NCI-H226 (cell line): ENCODE results near the gene VAMP3.

Experiments used
- DNase-seq: peaks from one replicate; pipeline ENCODE4 v3.0.0-alpha.2; 2015

VAMP3 gene, protein sequence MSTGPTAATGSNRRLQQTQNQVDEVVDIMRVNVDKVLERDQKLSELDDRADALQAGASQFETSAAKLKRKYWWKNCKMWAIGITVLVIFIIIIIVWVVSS

DNA sequence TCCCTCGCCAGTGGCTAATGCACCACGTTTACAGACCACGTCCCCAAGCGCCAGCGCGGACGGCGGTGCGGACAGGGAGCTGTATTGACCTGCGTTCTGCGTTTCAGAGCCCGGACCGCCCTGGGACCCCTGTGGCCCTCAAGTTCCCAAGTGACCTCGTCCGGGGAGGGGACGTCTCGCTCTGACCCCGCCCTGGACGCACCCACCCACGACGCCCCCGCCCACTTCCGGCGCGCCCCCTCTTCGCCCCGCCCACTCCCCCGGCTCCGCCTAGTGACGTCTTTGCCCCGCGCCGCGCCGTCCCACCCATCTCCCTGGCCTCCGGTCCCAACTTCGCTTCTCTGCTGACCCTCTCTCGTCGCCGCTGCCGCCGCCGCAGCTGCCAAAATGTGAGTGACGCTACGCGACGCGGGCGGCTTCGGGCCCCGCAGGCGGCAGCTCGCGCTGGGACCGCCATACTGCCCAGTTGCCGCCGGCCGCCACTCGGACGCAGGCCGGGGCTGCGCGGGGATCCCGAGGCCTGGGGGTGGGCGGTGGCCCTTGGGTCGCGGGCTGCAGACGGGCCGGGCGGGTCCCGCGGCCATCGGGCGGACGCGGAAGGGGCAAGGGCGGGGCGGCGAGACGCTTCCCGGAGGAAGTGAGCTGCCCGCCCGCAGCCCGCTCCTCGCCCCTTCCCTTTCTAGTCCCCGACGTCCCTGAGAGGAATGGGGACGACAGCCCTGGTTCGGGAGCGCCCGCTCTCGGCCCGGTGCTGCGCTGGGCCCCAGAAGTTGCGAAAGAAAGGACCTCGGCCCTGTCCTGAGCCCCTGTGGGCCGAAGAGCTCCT is at the start of gene VAMP3:
Gene VAMP3, plus strand, starts transcription at position 300 of the 826 bp plus-strand sequence. Its CDS starts 88 bp downstream, at position 388.
- DNase-seq, result peak; percentile 38

DNA sequence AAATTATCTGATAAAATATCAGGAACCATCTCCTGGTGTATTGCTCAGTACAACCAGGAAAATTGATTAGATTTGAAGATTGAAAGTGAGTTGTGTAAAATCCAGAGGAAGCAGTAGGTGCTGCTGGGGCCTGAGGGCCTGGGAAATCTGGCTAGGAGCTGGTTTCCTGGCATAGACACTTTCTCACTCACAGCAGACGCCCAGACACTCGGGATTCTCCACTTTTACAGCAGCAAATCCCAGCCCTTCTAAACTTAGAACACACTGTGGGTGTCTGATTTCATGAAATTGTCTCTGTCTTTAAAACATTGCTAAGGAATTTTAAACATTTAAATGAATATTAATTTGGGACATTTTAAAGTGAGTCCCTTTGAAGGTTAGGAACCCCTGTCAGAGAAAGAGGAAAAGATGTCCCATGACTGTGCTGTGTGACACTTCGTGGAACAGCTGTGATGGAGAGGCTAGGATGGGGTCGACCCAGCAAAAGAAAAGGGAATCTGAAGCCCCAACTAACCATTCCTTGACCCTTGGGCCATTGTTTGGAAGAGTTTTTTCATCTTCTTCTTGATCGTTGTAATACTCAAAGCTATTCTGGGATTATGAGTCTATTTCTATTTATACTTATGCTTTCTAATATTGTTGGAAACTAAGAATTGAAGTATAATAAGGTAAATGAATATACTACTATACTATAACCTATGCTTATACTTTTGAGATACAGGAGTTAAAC is 49.0 kb upstream of the VAMP3 start:
- DNase-seq, result no peak

DNA sequence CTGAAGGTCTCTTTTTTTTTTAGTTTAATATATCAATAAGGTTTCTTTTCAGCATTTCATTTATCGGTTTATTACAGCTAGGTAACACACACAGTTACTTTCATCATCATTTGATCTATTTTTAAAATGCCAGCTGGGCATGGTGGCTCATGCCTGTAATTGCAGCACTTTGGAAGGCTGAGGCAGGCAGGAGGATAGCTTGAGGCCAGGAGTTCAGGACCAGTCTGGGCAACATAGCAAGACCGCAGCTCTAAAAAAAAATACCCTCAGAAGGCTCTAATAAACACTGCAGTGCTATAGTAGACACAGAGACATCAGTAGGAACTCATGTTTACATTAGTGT is 48.5 kb upstream of the VAMP3 start:
- DNase-seq, result no peak

DNA sequence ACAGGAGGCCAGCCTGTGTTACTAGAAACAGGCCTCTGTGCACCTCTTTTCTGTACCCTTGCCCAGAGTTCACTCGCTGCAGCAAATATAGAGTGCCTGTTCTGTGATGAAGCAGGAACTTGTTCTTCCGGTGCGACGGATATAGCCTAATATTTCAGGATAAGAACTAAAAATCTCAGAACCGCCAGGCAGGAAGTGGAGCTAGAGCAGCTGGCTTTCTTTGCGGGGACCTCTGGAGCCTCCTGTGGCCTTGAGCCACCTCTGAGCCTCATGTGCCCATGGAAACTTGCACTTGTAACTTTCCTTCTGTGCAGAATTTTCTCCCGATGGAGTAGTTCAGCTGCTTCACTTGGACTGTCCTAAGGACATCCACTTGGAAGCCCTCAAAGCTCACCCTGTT is 44.5 kb upstream of the VAMP3 start:
- no peak for DNase-seq

DNA sequence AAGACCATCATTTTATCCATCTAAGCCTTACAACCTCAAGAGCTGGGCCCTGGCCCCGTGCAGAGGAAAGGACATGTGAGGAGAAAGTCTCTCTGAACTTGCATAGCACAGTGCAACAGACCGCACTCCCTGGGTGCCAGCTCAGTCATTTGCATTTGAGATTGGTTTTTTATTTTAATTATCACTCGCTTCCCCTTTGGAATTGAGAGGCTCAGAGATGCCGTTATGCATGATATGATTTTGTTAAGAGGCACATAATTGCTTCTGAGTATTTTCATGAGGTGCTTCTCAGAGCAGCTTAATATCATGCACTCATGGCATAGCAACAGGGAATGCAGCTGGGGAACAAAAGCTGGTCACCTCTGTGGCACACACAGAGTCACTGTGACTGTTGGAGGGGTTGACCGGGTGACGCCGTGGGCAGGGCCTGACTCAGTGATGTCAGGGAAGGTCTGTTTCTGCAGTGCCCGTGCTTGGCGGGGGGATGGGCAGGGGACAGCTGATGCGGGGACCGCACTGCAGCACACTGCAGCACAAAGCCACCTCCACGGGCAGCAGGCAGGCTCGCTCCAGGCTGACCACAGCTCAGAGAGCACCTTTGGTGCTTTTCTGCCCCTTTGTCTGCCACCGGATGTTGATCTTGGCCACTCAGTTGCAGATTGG is 43.2 kb upstream of the VAMP3 start:
- no peak for DNase-seq

DNA sequence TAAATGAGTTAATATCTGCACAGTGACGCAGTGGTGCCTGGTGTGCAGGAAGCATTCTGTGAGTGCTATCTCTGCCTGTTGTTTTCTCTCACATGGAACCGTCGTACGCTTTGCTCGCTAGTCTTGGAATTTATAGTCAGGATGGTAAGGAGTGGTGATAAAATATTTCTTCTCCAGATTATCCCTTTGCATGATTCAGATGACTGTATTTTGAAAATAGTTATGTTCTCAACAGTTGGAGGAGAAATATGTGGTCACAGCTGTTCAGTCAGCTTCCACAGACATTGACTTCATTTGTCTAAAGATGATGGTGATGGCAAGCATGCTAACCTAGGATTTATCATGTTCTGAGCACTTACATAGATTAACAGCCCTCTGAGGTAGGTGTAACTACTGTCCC is 41.3 kb upstream of the VAMP3 start:
- no peak for DNase-seq

DNA sequence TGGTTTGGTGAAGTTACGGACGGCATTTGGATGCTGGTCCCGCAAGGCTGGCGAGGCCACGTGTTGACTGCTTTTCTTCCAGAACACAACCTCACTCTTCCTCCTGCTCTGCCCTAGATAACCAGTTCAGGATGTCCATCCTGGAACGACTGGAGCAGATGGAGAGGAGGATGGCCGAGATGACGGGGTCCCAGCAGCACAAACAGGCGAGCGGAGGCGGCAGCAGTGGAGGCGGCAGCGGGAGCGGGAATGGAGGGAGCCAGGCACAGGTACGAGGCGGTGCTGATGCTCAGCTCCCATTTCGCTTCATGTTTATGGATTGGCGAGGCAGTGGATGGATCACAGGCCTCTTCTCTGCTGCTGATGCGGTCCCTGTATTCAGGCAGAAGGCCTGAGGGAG is 38.8 kb upstream of the VAMP3 start:
- no peak for DNase-seq

DNA sequence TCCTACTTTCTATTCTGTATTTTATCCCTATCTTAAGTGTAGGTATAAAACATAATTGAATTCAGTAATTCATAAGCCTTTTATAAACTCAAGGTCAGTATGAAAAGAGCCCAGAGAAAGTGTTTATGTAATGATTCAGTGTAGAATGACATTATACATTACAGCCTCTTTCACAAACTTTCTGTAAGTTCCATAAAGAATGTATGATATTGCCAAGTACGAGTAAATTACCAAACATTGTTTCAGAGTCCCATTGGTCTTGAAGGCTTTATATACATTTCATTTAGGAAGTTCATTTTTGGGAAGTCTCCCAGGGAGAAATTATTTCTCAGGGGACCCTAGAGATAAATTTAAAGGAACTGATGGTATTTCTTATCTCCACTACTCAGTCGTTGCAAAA is 37.8 kb upstream of the VAMP3 start:
- DNase-seq, result no peak

DNA sequence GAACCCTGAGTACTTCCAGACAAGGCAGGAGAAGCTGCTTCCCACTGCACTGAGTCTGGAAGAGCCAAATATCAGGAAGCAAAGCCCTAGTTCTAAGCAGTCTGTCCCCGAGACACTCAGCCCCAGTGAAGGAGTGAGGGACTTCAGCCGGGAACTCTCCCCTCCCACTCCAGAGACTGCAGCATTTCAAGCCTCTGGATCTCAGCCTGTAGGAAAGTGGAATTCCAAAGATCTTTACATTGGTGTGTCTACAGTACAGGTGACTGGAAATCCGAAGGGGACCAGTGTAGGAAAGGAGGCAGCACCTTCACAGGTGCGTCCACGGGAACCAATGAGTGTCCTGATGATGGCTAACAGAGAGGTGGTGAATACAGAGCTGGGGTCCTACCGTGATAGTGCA is 33.1 kb upstream of the VAMP3 start:
- no peak for DNase-seq

DNA sequence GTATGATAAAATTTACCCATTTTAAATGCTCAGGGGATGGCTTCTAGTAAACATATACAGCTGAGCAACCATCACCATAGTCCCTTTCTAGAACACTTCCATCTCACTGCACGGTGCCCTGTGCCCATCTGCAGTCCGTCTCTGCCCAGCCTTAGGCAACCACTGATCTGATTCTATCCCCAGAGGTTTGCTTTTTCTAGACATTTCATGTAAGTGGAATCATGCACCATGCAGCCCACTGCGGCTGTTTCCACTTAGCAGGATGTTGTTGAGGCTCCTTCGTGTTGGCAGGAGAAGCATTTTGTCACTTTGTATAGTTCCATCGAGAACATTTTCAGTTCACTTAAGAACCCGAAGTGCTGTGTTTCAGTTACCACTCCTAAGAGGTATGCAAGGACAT is 27.8 kb upstream of the VAMP3 start:
- no peak for DNase-seq

DNA sequence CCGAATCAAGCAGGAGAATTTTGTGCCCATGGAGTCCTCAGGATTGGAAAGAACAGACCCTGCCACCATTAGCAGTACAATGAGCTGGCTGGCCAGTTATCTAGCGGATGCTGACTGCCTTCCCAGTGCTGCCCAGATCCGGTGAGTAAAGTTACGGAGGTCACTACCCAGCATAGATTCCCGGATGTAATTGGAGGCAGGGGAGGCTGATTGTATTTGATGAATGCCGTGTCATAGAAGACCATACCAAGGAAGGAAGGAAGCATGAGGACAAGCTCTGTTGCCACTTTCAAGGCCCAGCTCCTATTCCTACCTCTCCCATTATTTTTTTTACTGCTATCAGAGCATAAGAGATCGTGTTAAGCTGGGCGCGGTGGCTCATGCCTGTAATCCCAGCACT is 26.2 kb upstream of the VAMP3 start:
- no peak for DNase-seq

DNA sequence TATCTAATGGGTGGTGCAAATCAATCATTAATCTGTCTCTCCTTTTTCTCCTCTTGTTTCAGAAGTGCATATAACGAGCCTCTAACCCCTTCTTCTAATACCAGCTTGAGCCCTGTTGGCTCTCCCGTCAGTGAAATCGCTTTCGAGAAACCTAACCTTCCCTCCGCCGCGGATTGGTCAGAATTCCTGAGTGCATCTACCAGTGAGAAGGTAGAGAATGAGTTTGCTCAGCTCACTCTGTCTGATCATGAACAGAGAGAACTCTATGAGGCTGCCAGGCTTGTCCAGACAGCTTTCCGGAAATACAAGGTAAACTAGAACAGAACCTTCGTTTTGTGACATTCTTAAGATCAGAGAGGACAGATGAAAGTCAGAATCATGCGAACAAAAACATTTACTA is 25.3 kb upstream of the VAMP3 start:
- no peak for DNase-seq

DNA sequence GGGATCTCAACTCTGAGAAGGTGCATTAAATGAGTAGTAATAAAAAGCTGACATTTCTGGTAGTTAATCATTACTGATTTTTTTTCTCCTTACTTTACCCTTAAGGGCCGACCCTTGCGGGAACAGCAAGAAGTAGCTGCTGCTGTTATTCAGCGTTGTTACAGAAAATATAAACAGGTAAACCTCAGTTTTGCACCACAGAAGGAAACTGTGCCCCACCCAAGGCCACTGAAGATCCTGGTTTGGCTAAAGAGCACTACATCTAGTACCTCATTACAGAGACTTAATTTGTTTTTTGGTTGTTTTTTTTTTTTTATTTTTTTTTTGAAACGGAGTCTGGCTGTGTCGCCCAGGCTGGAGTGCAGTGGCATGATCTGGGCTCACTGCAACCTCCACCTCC is 23.5 kb upstream of the VAMP3 start:
- DNase-seq, result no peak

DNA sequence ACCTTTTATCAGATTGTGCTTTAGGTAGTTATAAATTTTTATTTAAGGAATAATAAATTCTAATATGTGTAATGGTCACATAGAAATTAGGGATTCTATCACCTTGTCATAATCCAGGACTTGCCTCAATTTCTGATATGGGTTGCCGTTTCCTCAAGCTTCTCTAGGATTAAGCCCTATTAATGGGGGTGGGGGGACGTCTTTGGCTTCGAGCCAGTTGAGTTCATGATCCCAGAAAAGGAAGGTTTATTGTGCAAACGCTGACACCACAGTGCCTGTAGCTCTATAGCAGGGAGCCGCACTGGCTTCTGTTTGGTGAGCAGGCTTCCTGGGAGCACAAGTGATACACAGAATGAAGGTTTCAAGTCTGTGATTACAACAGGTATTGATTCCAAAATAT is 22.0 kb upstream of the VAMP3 start:
- DNase-seq, result no peak

DNA sequence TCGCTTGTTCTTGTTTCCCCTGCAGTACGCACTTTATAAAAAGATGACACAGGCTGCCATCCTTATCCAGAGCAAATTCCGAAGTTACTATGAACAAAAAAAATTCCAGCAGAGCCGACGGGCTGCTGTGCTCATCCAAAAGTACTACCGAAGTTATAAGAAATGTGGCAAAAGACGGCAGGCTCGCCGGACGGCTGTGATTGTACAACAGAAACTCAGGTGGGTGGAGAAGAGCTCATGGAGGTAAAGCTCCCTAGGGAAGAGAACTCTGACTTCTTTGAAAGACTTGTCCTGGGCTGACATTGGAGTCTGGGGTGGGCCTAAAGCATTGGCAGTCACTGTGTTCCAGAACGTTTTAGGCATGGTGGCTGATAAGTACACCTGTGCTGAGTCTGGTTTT is 19.9 kb upstream of the VAMP3 start:
- DNase-seq, result no peak

DNA sequence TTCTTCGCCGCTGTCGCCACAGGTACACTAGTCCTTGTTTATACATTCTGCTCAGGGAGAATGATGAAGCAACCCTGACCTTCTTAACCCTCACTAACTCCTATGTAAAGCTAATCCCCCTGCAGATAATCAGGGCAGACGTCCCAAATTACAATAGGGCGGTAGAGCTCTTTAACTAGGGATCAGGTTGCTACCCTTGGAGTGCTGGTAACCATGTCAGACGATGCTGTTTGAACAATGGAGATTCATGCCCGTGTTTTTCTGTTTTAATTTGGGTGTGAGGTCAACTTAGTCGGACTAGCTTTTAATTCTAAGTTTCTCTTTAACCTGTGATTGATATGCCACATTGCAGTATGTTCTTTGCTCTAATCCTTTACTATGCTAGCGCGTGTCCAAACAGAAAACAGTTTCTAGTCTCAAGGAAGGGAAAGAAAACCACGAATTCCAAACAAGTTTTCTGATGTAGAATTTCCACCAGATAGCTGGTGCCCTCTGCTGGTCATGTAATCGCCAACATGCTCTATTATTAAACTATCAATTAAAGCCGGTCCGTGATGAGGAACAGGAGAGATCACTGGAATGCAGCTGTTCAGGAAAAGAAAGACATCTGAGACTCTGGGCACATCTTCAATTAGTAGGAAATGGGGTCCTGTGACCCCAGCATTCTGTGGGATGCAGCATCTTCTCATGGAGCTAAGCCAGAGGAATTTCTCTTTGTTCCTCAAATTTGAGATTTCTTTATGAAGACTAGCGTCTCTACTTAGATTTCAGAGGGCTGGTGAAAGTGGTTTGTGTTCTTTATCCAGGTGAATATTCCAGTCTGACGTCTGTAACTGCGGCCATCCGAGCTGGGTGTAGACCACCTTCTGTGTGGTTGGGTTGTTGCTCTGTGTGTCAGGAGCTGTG is 18.3 kb upstream of the VAMP3 start:
- DNase-seq, result peak; percentile 14

DNA sequence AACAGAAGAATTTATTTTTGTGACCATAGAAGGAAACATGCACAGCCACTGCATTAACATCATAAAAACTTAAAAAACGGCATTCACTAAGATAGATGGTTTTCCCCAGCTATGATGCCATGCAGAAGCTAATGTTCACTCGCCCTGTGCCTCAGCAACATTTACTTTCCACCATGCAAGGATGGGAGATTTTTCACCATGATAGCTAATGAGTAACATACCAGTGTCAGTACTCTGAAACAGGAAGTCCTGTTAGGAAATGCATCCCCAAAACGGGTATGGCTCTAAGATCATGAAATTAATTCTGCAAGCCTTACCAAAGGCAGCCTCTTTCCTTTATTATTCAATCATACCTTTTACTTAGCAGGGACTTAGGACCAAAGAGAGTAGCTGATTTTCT is 17.5 kb upstream of the VAMP3 start:
- no peak for DNase-seq

DNA sequence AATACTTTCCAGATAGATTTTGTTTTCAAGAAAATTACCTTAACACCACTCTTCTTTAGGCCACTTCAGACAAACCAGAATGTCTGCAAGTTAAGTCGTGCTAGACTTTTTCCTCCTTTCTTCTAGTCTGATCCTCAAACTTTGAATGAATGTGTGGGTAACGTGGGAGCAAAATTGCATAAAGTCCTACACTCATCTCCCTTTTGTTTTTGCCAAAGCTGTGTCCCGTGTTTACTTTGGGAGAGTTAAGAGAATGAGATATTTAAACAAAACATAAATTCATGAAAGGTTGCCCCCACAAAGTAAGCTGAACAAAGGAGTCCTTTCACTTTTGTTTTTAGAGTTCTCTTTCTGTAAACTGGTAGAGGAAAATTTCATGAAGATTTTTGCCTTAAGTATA is 16.9 kb upstream of the VAMP3 start:
- DNase-seq, result no peak

DNA sequence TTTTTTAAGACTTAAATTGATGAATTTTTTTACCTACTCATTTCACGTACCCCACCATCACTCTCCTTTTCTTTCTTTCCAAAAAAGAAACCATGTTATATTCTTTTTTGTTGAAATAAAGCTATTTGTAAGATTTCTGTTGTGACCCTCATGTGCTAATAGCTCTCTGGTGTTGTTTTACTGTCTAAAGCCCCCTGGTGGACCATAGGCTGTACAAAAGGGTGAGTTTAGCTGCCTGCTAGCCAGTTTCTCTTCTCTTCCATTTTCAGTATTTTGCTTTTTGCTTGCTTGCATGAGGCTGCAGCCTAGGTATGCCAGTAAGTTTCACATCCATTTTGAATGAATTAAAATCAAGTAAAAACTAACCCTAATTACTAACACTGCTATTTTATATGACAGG is 15.6 kb upstream of the VAMP3 start:
- no peak for DNase-seq

DNA sequence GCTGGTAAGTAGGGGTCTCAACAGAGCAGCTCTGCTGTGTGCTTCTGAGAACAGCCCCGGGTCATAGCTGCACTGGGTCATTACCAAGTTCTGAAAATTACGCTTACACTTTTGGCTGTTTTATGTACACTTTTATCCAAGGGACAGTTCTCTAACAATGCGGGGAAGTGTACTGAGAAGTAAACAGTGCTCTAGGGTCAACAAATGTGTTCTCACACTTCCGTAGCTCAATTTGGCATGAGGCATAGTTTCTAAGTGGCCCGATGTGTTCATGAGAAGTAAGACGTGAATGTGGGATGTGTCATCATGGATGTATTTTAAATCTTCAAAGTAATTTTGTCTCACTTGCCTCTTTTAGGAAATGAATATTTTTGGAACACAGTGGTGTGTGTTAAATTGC is 10.9 kb upstream of the VAMP3 start:
- no peak for DNase-seq

DNA sequence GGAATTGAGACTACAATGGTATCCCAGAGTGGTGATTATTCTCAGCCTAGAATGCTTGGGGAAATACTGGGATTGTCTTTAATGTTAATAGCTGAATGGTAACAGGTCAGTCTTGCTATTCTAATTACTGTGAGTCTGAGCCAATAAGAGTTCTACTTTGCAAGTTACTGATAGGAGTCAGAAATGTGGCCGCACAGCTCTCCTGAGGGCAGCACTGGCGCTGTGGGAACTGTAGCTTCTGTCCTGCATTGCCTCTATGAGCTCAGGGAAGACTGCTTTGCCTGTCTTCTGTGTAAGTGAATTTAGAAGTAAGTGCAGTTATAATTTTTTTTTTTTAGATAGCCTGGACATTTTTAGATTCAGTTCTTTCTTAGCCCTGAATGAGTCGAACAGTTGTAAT is 10.0 kb upstream of the VAMP3 start:
- DNase-seq, result no peak

DNA sequence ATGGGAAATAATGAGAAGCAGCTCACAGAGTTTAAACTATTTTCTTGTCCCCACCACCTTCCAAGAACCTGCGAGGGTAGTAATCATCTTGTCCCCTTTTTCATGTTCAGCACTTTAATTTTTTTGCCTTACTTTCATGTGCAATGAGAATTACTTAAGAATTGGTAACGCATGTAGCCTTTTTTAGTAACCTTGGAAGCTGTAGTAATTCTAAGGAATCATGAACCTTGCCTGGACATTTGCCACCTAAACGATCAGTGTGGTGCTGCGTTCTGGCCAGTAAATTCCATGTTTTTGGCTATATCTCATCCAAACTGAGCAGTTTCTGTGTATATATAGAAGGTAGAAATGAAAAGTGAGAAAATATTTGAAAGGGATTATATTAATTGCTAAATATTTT is 3.9 kb upstream of the VAMP3 start:
- DNase-seq, result no peak

DNA sequence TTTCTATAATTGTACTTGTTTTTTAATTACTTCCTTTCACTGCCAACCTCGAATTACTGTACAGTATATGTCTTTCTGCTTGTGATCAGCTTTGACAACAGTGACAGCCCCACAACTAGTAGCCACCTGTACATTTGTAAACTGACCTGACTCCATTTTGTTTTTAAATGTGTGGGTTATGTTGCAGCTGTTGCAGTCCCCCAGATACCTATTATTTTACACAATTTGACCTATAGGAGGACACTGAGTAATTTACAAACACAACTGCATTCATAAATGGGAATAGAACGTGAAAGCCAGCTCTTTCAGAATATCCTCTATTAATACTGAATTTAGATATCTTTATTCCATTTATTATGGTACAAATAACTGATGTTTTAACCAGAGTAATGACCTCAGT is 2.5 kb upstream of the VAMP3 start:
- no peak for DNase-seq
